D721Med (cell line): Measurements from ENCODE around the gene DNAH14.

Experiments
- DNase-seq: peaks from one replicate; pipeline ENCODE4 v3.0.0; 2011; ENCODE audit warnings: low spot score; ENCODE audit not compliant: insufficient read length
- FAIRE-seq: peaks from 2 replicates; lab custom pipeline; 2011; peaks lifted over from hg19 to GRCh38; lab: Jason Lieb, UNC
- TF ChIP-seq, protein P1 (sequence below): IDR thresholded peaks from 2 replicates; pipeline ENCODE4 v1.5.1; 2012; ENCODE audit warnings: mild to moderate bottlenecking, control low read depth; ENCODE audit not compliant: insufficient read depth; ENCODE audit errors: missing control alignments

DNAH14 gene

DNA sequence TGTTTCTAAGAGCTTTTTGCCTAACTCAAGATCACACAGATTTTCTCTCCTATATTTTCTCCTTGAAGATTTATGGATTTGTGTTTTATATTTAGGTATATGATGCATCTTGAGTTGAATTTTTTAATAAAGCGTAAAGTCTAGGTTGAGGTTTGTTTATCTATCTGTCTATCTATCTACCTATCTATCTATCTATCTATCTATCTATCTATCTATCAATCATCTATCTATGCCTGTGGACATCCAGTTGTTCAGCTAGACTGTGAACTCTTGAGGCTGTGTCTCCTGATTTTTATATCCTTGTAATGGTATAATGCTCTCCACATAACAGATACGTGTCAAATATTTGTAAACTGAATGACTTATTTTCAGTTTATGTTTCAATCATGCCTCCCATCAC lies 120.1 kb downstream of the DNAH14 start:
- no peak for FAIRE-seq

DNA sequence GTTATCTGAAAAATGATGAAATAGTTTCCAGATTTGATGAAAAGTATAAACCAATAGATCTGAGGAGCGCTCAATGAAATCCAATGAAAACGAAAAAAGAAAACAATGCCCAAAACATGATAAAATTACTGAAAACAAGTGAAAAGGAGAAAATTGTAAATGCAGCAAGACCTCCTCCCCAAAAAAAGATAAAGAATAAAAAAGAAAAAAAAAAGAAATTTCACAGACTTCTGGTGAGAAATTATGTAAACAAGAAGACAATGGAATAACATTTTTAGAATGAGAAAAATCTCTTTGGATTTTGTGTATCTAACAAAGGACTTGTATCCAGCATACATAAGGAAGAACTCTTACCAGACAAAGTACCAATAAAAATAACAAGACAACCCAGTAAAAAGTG lies 134.2 kb downstream of the DNAH14 start:
- no peak for FAIRE-seq
- TF ChIP-seq, protein P1, sequence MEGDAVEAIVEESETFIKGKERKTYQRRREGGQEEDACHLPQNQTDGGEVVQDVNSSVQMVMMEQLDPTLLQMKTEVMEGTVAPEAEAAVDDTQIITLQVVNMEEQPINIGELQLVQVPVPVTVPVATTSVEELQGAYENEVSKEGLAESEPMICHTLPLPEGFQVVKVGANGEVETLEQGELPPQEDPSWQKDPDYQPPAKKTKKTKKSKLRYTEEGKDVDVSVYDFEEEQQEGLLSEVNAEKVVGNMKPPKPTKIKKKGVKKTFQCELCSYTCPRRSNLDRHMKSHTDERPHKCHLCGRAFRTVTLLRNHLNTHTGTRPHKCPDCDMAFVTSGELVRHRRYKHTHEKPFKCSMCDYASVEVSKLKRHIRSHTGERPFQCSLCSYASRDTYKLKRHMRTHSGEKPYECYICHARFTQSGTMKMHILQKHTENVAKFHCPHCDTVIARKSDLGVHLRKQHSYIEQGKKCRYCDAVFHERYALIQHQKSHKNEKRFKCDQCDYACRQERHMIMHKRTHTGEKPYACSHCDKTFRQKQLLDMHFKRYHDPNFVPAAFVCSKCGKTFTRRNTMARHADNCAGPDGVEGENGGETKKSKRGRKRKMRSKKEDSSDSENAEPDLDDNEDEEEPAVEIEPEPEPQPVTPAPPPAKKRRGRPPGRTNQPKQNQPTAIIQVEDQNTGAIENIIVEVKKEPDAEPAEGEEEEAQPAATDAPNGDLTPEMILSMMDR, result no peak
- DNase-seq, result no peak

More for the DNA sequence above, 120.1 kb downstream of the DNAH14 start:
- TF ChIP-seq, protein P1, result no peak
- no peak for DNase-seq

DNA sequence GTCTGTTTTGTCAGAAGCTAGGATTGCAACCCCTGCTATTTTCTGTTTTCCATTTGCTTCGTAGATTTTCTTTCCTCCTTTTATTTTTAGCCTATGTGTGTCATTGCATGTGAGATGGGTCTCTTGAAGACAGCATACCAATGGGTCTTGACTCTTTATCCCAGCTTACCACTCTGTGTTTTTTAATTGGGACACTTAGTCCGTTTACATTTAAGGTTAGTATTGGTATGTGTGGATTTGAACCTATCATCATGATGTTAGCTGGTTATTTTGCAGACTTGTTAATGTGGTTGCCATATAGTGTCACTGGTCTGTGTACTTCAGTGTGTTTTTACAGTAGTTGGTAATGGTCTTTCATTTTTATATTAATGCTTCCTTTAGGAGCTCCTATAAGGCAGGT lies 141.5 kb downstream of the DNAH14 start:
- TF ChIP-seq, protein P1, result no peak
- no peak for FAIRE-seq
- no peak for DNase-seq

DNA sequence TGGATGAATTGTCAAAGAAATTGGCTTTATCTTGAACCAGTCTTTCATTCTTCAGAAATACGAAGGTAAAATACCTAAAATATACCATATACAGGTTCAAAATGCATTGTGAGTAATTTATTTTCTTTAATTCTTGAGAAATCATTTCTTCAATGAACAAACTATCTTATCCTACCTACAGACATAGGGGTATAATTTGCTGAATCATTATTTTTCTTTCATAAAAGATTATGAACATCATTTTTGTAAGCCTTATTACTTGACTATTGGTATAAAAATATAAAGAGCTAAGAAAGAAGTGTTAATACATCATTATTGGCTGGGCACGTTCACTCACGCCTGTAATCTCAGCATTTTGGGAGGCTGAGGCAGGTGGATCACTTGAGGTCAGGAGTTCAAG lies 167.7 kb downstream of the DNAH14 start:
- TF ChIP-seq, protein P1, result no peak
- FAIRE-seq (no peak), DNase-seq (no peak)

DNA sequence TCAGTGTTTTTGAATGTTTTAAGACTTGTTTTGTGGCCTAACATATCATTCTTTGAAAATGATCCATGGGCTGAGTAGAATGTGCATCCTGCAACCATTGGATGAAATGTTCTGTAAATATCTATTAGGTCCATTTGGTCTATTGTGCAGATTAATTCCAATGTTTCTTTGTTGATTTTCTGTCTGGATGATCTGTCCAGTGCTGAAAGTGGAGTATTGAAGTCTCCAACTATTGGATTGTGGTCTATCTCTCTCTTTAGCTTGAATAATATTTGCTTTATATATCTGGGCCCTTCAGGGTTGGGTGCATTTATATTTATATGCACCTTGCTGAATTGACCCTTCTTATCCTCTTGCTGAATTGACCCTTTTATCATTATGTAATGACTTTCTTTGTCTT lies 181.5 kb downstream of the DNAH14 start:
- TF ChIP-seq, protein P1, result no peak
- DNase-seq (no peak), FAIRE-seq (no peak)

DNA sequence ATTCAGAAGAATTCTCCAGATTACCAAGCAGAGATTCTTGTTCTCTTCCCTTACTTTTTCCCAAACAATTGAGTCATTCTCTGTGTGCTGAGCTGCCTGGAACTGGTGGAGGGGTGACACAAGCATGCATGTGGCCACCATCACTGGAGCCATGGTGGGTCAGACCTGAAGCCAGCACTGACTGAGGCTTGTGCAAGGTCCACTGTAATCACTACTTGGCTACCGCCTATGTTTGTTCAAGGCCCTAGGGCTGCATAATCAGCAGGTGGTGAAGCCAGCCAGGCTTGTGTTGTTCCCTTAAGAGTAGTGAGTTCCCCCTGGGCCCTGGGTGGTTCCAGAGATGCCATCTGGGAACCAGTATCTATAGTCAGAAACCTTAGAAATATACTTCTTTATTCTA lies 183.8 kb downstream of the DNAH14 start:
- DNase-seq (no peak), FAIRE-seq (no peak)
- TF ChIP-seq, protein P1, result no peak

DNA sequence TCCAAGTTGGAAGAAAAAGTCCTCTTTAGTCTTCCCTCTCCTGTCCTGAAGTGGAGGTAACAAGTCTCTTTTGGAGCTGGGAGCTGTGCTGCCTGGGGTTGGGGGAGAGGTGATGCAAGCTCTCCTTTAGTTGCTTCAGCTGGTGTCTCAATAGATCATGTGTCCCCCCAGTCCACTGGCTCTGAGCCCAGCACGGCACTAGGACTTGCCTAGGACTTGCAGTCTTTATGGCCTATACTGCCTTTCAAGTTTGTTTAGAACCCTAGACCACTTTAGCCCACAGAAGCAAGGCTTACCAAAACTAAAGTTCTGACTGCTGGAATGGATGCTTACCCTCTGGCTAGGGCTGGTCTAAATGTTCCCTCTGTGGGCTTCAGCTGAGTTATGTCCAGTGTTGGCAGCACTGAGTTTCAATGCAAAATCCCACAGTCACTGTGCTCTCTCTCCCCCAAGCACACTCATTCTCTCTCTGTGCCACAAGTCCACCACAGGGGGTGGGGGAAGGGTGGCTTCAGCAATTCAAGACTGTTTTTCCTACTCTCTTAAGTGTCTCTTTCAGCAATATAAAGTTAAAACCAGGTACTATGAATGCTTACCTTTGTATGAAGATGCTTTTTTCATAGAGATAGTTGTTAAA lies 185.0 kb downstream of the DNAH14 start:
- TF ChIP-seq, protein P1, result no peak
- FAIRE-seq, result no peak
- no peak for DNase-seq
